Measurements from ENCODE around the gene DPP4.

DNA sequence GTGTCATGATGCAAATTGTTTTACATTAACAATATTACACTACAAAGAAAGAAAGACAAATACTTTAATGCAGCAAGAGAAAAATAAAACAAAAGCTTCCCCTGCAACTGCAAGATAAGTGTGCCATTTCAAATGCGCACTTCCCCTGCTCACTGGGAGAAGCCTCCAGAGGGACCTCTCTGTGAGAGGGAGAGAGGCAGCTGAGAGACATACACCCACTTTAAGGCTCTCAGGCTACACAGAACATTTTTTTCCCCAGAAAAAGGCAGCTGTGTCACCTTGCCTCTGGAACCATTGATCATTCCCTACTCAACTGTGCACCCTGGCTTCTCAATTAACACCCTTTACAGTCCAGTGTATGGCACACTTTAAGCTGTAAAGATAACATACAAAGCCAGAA lies 75.2 kb downstream of the DPP4 start:
- TF ChIP-seq, protein P1, sequence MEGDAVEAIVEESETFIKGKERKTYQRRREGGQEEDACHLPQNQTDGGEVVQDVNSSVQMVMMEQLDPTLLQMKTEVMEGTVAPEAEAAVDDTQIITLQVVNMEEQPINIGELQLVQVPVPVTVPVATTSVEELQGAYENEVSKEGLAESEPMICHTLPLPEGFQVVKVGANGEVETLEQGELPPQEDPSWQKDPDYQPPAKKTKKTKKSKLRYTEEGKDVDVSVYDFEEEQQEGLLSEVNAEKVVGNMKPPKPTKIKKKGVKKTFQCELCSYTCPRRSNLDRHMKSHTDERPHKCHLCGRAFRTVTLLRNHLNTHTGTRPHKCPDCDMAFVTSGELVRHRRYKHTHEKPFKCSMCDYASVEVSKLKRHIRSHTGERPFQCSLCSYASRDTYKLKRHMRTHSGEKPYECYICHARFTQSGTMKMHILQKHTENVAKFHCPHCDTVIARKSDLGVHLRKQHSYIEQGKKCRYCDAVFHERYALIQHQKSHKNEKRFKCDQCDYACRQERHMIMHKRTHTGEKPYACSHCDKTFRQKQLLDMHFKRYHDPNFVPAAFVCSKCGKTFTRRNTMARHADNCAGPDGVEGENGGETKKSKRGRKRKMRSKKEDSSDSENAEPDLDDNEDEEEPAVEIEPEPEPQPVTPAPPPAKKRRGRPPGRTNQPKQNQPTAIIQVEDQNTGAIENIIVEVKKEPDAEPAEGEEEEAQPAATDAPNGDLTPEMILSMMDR (IDR thresholded peaks at IDR 0.05): no peak
- no peak for TF ChIP-seq POLR2A (IDR thresholded peaks at IDR 0.05)
